ENCODE measurements around the gene ASAH2.
A peak's percentile ranks its signal among the peaks of the same experiment; 100 is the strongest.
"Not testable (repeated sequence)": the region's sequence is repeated elsewhere in the genome, so short reads cannot be mapped to it uniquely, and the experiment has no call there.

Gene ASAH2

GRCh38 chr10:50254479-50254878, 3.2 kb upstream of the ASAH2 start:
- no peak for DNase-seq (ENCODE audit: low read depth)

DNA sequence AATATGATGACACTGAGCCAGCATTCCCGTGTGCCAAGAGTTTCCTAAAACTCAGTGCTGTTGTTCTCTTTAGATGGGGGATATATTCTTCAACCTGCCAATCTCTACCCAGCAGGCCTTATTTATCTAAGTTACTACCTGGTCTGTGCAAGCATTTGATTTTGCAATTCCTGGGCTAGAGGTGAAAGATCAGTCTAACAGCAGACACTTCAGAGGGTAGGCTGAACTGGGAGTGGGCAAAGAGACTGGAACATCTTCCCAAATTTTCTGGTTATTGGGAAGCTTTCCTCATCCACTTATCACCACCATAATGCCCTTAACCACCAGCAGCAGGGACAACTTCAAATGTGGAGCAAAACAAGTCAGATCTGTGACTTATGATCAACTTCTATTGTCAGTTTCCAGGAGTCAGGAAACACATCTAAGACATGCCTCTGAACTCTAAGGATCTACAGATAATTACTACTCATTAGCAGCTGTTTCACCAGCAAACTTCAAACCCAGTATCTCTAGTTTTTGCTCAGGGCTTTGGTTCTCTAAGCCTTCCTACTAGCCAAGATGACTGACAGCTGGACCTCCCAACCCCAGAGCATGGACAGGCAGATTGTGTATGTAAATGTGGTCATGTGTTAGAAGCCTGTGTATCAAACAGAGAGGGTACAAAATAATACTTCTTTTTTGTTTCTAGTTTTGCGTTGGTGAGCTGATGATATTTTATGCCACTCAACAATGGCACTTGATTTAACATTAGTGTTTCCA, 1.0 kb downstream of the ASAH2 start:
- DNase-seq (ENCODE audit: low read depth) = no peak

- no peak for DNase-seq (ENCODE audit: low read depth)
Measured at GRCh38 chr10:50248598-50248997, 2.7 kb downstream of the ASAH2 start.

- DNase-seq (ENCODE audit: low read depth) = no peak
Measured at GRCh38 chr10:50248062-50248461, 3.3 kb downstream of the ASAH2 start.

DNA sequence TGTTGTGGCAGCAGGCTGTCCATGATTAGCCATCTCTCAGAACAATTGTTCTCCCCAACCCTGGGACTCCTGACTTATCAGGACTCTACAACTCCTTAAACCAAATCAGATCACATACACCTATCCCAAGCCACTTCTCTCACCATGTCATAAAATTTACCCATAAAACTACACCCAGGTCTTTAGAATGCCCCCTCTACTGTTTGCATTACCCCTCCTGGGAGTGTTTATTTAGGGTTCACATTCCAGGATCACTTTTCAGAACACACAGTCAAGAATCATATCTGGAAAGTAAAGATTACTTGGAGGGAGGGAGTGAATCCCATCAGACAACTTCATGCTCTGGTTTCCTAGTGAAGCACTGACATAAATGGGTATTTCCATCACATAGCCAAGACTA, 7.1 kb downstream of the ASAH2 start:
- no peak for DNase-seq (ENCODE audit: low read depth)

DNA sequence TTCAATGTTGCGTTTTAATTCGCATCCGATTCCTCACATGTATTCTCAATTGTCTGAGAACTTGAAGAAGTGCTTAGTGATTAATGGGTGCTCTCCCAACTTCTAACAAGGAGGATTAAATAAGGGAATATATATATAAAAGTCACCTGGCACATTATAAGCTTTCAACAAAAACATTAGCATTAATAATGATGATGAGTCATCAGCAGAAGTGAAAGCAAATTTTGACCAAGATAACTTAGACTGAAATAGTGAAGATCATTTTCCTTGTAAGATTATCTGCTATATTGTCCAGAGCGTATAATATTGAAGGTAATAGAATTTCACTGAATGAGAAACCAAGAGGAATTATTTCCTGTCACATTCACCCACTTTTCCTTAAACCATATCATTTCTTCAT, 8.5 kb downstream of the ASAH2 start:
- no peak for DNase-seq (ENCODE audit: low read depth)

- not testable (repeated sequence) for DNase-seq (ENCODE audit: low read depth)
Measured at GRCh38 chr10:50241478-50241877, 9.8 kb downstream of the ASAH2 start.

DNA sequence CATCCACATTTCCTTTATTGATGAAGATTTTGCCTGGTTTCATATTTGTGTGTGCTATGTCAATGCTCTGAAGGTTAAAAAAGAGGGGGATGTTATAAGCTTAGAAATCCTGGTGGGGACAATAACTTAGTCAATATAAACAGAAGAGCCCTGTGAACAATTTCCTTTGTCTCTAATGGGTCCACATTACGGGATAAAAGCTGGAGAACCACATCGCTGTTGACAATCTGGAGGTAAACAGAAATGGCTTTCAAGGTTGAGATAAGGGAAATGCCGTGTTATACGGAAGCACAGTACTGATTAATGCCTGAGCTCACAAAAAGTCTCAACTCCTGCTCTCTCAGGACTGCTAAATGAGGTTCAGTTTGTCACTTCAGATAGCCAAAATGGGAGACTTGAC, 16.8 kb downstream of the ASAH2 start:
- DNase-seq (ENCODE audit: low read depth) = no peak

- DNase-seq (ENCODE audit: low read depth) = no peak
Measured at GRCh38 chr10:50232261-50232639, 19.1 kb downstream of the ASAH2 start.

DNA sequence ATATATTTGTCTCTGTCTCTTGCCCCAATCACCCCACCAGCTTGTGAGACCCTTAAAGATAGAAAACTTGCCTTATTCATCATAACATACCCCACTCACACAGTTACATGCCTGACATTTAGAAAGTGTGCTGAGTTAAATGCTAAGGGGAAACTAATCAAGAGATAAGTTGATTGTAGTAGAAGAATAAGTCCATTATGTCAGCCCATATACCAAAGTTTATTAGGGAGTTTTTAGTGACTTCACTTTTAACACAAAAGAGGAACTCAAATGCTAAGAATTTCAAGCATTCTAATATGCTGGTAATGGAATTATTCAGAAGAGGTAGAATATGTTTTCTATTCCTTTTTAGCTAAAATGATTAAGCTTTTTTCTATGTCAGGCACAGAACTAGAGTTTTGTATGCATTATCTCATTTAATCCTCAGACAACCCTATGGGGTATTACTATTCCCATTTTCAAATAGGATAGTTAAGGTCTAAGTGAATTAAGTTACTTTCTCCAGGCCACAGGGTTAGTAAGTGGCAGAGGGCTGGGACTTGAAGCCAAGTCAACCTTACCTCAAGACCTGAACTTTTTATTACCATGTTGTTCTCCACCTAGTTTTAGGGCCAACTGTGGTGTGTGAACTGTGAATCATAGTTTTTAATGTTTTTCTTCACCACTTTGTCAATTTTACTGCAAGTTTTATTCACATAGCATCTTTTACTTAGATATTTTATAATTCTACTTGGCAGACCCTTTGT, 19.6 kb downstream of the ASAH2 start:
- no peak for DNase-seq (ENCODE audit: low read depth)

GRCh38 chr10:50229460-50229859, 21.9 kb downstream of the ASAH2 start:
- no peak for DNase-seq (ENCODE audit: low read depth)

DNA sequence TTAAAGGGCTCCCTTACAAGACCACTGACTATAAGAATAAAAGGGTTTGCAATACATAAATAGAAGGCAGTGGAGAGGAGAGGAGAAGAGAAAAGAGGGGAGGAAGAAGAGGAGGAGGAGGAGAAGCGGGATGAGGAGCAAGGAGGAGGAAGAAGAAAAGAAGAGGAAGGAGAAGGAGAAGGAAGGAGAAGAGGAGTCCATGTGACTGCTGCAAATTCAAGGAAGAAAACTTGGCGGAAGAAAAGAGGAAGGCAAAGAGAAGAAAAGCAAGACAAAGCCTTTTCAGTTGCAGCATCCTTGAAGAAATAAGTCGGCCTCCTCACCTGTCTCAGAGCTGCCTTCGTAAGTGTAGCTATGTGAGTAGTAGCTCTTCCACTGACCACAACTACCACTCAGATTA, 22.6 kb downstream of the ASAH2 start:
- no peak for DNase-seq (ENCODE audit: low read depth)

GRCh38 chr10:50226610-50227009, 24.7 kb downstream of the ASAH2 start:
- DNase-seq (ENCODE audit: low read depth) = no peak

- DNase-seq (ENCODE audit: low read depth) = peak; percentile 10
Measured at GRCh38 chr10:50224330-50224952, 26.9 kb downstream of the ASAH2 start.

- no peak for DNase-seq (ENCODE audit: low read depth)
Measured at GRCh38 chr10:50222199-50222598, 29.1 kb downstream of the ASAH2 start.

DNA sequence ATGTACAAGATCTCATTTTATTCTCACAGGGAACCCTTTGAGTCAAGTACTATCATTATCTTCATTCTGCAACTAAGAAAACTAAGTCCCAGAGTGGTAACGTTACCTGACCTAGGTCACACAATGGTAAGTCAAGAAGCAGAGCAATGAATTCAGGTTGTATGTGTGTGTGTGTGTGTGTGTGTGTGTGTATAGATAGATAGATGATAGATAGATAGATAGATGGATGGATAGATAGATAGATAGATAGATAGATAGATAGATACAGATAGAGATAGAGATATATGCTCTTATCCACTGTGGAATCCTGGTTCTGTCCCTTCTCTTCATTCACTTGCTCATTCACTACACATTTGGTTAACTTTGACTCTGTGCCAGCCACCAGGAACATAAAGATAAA, 29.8 kb downstream of the ASAH2 start:
- no peak for DNase-seq (ENCODE audit: low read depth)

DNA sequence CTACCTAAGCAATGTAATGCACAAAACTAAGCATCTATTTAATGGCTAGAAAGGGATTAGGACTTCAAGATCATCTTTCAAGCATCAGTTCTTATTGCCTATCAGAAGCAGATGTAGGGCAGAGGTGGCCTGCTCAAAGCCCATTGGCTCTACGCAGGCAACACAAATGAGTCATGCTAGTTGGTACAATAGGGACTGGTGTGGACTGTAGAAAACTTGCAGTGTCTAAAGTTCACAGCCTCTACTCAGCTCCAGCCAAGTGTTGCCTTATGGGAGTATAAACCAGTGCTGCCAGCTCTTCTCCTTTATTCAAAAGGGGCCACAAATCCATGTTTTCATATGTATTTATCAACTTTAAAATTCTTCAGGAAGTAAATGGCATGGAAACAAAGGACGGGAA, 31.7 kb downstream of the ASAH2 start:
- DNase-seq (ENCODE audit: low read depth) = no peak

GRCh38 chr10:50219200-50219599, 32.1 kb downstream of the ASAH2 start:
- DNase-seq (ENCODE audit: low read depth) = no peak

- peak; percentile 29 for DNase-seq (ENCODE audit: low read depth)
Measured at GRCh38 chr10:50216894-50217293, 34.4 kb downstream of the ASAH2 start.

- no peak for DNase-seq (ENCODE audit: low read depth)
Measured at GRCh38 chr10:50216418-50216817, 34.9 kb downstream of the ASAH2 start.

DNA sequence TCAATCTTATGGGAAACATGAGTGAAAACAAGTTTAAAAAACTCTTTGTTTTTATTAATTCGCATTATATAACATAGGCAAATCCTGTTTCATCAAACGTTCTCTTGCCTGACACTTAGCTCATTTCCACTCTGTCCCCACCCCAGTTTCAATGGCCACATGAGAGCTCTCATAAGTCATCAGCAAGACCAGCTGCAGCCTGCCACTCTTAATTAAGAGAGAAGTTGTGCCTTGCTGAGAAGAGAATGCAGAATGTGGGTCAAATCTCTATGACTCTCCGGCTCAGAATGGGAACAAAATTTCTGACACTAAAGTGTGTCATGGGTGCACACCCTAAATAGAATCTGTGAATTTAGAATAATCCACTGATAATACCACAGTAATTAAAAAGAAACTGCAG, 39.6 kb downstream of the ASAH2 start:
- no peak for DNase-seq (ENCODE audit: low read depth)

GRCh38 chr10:50210876-50211275, 40.4 kb downstream of the ASAH2 start:
- no peak for DNase-seq (ENCODE audit: low read depth)
